ENCODE data around the gene ZFP69B.
"Not testable (repeated sequence)": the region's sequence is repeated elsewhere in the genome, so short reads cannot be mapped to it uniquely, and the experiment has no call there.

ZFP69B gene

GRCh38 chr1:40478276-40478675, 28.0 kb downstream of the ZFP69B start:
- no peak for DNase-seq (ENCODE audit: low read depth)
- no peak overlapping the region for H3K4me3 ChIP-seq (ENCODE audit: low read depth, low read length)
- no peak for TF ChIP-seq CTCF (IDR thresholded peaks at IDR 0.05; ENCODE audit: control insufficient read depth, extremely low read depth, insufficient read depth)

- no peak overlapping the region for H3K4me3 ChIP-seq (ENCODE audit: low read depth, low read length)
- TF ChIP-seq CTCF (IDR thresholded peaks at IDR 0.05; ENCODE audit: control insufficient read depth, extremely low read depth, insufficient read depth), result no peak
- DNase-seq (ENCODE audit: low read depth), result no peak
These were observed 28.9 kb downstream of the ZFP69B start for GRCh38 chr1:40479156-40479555.

GRCh38 chr1:40495315-40495903, 45.1 kb downstream of the ZFP69B start:
- no peak for DNase-seq (ENCODE audit: low read depth)
- no peak overlapping the region for H3K4me3 ChIP-seq (ENCODE audit: low read depth, low read length)
- no peak for TF ChIP-seq CTCF (IDR thresholded peaks at IDR 0.05; ENCODE audit: control insufficient read depth, extremely low read depth, insufficient read depth)

GRCh38 chr1:40502651-40503050, 52.4 kb downstream of the ZFP69B start:
- H3K4me3 ChIP-seq (ENCODE audit: low read depth, low read length); DNase-seq (ENCODE audit: low read depth): not testable (repeated sequence)

GRCh38 chr1:40507973-40508372, 57.7 kb downstream of the ZFP69B start:
- TF ChIP-seq CTCF (IDR thresholded peaks at IDR 0.05; ENCODE audit: control insufficient read depth, extremely low read depth, insufficient read depth), result no peak
- no peak for DNase-seq (ENCODE audit: low read depth)
- peak overlapping the region; percentile 74 for H3K4me3 ChIP-seq (ENCODE audit: low read depth, low read length)

- TF ChIP-seq CTCF (IDR thresholded peaks at IDR 0.05; ENCODE audit: control insufficient read depth, extremely low read depth, insufficient read depth), result no peak
- peak; percentile 30 for DNase-seq (ENCODE audit: low read depth)
These were observed 58.4 kb downstream of the ZFP69B start, which contains the start of gene EXO5 for GRCh38 chr1:40508375-40509341. TSS of gene EXO5 (plus strand) at chr1:40508767. CDS start at chr1:40514545, 5,778 bp downstream.

More at GRCh38 chr1:40508375-40509341, 58.4 kb downstream of the ZFP69B start, which contains the start of gene EXO5:
- H3K4me3 ChIP-seq (ENCODE audit: low read depth, low read length), result peak within 1 kb of the TSS; percentile 74

Measured in LNCaP clone FGC (cell line).